GM19099 (cell line): ENCODE results near the gene MYCL.

Experiments
- POLR2A ChIP-seq: IDR thresholded peaks from 3 replicates; pipeline ENCODE4 v1.6.1; 2011; ENCODE audit warnings: low read depth; ENCODE audit not compliant: insufficient read length; ENCODE audit errors: extremely low read depth

The MYCL gene

DNA sequence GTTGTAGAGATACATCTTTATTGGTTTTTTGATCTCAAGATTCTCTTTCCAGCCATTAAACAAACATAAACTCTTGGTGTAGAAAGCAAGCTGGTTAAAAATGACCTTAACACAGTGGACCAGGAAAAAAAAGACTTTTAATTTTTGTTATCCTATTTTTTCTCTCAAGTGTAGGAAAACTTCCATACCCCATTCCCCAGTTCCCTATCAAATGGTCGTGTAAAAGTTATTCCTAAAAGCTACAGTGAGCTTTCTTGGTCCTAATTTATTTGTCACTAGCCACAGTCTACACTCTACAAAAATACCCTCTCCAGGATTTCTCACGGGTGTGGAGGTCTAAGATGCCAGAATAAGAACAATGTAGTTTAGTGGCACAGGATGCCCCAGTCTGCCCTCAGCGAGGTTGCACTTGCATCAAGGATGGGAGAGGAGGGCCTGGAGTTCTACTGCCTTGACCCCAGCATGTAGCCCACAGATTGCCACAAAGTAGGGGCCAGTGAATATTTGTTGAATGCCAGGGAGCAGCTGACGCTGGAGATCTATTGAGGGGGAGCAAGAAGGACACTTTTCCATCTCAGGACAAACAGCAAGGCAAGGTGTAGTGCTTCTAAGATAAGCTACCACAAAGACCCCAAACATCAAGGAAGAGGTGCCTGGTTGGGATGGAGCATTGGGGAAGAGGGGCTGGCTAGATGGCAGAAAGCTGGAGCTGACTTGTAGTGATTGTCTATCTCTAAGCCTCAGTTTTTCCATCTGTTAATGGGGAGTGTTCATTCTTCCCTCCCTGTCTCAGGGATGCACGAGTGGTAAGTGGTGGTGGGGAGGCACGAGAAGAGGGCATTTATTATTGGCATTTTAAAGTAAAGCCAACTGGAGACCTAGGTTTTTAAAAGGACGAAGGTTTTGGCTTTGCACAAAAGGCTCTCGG, 1.8 kb downstream of the MYCL start:
- TF ChIP-seq POLR2A = no peak

DNA sequence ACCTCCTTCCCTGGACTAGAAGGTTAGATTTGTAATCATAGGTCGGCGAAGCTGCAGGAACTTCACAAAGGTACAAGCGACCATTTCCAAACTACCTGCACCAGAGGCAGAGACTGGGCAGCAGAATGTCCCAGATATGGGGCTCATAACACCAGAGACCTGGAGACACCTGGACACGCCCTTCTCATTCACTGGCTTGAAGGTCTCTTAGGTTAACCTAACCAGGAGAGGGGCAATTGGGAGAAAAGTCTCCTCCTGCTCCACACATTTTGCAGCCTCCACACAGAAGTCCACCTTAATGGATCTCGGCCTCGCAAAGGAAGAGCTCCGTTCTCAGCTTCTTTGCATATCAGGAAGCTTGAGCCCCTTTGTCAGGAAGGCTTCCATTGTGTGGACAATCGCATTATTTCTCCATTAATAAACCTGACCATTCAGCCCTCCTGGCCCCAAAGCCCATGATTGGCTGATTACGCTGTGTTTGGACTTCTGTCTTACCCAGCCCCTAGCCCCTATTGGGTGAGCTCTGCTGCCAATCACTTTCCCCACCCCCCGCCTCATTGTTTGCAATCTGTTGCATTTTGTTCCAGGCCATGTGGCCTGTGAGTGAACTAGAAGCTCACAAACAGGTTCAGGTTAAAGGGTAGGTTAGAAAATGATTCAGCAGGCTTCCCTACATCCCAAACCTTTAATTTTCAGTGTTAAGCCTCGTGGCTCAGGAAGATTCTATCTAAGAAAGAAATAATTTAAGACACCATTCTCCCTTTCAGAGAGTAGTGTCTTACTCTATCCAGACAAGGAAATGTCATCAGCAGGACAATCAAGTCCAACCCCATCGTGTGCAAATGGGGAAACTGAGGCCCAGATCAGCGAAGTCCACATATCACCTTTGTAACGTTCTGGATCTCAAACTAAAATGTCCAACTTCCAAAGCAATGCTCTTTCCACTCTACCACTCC, 2.8 kb downstream of the MYCL start:
- TF ChIP-seq POLR2A = no peak

DNA sequence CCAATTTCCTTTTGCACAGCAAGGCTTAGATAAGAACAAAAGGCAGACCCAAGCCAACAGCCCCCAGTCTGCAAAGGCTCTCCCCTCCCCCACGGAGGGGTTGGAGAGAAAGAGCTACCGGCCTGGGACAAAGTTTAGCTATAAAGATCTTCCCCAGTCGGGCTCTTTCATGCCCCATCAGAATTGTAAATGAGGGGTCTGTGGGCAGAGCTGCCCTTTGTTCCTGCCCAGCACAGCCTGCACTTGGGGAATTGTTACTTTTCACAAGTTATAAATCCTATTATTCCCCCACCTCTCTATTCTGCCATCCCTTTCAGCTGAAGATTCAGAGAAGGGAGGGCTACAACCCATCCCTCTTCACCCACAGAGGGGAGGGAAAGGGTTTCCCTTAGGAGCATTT, 3.5 kb downstream of the MYCL start:
- no peak for TF ChIP-seq POLR2A

DNA sequence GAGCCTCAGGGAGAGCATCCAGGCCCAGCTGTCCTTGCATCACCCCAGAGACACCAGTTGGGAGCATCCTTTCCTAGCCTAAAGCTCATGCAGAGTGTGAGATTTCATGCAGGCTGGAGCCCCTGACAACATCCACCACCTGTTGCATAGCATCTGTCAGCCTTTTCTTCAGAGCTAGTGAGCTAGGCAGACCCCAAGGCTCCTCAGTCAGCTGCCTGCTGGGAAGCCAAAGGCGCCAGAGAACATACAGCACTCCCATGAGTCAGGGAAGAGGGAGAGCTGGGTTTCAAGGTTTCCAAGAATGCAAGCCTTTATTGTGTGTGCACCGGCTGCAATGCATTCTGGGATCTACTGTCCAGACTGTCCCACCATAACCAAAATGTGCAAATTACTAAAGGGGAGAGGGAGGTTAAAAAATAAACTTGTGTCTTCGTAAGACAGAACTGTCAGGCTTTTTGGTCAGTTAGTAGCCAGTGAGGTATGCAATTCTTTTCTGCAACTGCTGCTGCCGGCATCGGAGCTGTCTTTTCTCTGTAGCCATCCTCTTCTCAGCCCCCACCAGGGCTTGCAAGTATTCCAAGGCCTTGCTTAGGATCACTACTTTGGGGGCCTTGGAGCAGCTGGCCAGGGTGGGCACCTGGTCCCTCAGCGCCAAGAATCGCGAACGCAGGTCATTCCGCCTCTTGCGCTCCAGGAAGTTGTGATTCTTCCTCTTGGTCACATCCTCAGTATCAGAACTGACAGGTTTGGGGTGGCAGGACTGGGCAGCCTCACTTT, 4.6 kb downstream of the MYCL start:
- TF ChIP-seq POLR2A = no peak

DNA sequence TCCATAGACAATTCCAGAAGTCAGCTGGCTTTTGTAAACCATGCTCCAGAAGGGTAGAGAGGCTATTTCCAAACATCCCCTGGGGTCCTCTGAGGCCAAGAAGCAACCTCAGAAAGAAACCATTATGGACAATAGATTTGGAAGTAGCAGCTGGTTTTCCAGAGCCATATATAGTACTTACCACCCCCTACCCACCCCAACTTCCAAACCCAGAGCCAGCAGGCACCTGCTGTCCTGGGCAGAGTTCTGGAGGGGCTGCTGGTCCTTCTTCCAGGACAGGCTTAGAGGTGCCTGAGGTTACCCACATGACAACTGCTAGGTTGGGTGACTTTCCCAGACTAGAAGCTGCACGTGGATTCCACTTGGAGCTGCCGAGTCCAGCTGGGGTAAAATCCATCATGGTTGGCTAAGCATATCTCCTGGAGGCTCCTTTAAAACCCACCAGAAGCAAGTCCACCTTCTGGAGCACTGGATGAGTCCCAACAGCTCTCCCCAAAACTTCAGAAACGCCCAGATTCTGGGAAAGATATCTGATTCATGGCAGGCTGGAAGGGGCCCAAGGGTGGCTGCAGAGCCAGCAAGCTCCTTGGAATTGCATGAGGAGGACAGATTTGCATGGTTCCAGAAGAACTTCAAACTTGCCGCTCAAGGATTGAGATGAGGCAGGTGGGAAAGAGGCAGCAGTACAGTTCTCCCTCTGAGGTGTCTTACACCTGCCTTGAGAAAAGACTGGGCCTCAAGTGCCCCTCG, 5.8 kb downstream of the MYCL start:
- no peak for TF ChIP-seq POLR2A

DNA sequence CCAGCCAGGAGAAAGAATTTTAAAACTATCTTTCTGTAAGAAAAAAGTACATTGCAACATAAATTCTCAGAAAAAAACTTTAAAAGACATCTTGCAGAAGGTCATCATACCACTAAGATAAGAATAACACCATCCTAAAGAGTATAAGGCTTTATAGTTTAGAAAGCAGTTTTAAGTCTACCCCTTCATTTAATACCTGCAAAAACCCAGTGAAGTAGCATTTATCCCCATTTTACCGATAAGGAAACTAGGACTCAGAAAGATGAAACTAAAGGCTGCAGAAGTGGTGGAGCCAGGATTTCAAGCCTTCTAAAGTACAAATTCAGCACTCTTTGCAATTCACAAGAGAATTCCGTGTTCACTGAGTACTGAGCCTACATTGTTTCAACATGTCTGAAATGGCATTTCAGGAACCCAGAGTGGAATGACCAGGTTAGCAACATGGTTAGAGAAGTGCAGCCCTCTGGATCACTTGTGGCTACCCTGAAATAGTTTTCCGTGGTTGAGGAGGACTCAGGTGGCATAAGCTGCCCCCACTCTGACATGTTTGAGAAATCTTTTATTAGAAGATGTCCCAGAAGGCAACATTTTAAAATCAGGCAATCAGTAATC, 6.7 kb downstream of the MYCL start:
- TF ChIP-seq POLR2A = no peak

DNA sequence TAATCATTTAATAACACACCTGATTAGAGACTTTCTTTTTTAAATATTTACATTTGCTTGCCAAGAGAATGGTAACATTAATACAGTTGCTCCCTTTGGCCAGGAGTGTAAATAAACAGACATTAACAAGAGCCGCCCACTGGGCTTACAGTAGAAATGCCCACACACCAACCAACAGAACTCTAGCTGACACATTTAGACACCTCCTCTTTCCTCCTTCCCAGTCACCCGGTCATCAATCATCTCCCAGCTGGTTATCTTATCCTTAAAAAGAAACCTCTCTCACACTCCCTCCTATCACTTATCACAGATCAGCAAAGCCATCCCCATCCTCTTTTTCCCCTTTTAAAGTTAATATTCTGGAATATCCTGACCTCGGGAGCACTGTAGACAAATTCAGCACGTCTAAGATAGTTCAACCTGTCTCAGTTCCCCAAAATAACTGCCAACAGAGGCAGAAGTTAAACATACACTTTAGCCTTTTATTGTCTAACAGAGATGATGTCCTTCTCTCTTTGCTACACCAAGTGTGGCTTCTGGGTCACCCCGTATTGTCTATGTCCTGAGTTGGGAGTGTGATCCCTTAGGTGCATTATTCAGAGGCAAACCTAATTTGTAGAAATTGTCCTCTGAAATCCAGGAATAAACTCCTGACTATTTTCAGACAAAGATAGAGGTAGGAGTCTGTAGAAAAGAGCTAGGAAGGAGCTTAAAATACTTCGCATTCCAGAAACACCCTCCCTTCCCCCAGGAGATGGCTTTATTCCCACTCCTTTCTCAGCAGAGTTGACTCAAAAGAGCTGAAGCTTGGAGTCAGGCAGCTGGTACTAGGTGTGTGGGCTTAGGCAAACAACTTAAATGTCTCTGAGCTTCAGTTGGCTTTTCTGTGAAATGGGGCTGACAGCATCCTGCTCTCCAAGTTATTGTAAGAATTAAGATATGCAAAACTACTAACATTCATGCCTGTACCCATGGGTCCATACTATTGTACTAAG, 8.8 kb downstream of the MYCL start:
- no peak for TF ChIP-seq POLR2A

DNA sequence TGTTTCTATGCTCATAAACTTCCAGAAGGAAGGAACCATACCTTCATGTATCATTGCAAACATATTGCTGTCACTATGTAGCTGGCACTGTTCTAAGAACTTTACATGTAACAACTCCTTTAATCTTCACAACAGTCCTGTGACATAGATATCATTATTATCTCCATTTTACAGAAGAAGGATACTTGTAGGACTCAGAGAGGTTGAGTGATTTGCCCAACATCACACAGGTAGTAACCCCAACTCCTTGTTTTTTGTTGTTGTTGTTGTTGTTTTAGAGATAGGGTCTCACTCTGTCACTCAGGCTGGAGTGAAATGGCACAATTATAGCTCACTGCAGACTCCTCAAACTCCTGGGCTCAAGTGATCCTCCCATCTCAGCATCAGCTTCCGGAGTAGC, 10.8 kb downstream of the MYCL start:
- no peak for TF ChIP-seq POLR2A

DNA sequence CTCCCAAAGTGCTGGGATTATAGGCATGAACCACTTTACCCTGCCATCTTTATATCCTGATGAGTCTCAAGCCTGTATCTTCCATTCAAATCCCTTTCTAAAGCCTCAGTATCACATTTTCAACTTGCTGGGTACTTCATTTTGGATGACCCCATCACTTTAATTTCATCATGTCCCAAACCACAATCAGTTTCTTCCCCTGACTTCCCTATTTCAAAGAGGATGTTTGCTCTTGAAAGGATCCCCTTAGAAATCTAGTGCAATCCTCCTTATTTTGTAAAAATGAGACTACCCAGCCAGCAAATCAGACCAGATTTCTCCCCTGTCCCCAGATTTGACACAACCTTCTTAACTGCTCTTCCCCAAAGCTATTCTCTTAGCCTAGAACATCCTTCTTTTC, 11.4 kb downstream of the MYCL start:
- no peak for TF ChIP-seq POLR2A

DNA sequence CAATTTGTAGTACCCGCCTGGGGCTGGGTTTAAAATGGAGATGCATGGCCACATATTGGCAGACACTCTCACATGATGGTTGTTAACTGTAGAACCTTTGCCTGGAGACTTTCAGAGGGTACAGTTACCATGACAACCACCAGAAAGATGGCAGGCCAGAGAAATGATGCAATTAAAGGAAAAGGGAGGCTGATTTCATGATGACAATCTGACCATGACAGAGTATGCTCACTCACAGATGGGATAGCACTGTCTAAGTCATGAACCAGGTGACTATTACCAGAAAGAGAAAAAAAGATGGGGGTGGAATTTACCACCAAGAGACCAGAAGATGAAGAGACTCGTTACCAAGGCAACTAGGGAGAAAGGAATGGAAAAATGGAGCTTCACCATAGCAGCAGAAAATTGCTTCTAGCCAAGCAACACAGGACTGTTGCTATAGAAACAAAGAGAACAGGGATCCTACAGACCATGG, 14.9 kb downstream of the MYCL start:
- TF ChIP-seq POLR2A = no peak

DNA sequence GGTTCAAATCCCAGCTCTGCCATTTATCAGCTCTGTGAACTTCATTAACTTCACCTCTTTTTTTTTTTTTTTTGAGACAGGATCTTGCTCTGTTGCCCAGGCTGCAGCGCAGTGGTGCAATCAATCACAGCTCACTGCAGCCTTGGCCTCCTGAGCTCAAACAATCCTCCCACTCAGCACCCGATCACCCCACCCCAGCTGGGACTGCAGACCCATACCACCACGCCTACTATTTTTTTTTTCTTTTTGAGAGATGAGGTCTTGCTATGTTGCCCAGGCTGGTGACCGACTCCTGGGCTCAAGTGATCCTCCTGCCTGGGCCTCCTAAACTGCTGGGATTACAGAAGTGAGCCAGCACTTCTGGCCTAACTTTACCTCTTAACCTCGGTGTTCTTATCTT, 16.2 kb downstream of the MYCL start:
- TF ChIP-seq POLR2A = no peak

DNA sequence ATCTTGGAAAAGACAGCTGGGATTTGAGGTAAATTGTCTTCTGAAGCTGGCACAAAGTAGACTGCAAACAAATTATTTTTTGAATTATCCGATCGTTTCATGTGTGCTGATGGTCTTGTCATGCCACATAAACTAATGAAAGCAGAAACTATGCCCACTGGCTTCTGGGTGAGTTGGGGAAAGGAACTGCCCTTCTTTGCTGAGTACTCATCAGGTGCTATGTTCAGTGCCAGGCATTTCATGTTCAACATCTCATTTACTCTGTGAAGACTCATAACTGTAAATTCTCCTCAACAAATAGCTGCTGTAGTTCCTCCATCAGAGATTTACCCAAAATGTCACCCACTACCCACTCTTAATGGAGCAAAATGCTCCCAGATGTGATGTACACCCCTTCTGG, 19.6 kb downstream of the MYCL start:
- no peak for TF ChIP-seq POLR2A
